ENCODE measurements around the gene RIPOR3.

The RIPOR3 gene

DNA sequence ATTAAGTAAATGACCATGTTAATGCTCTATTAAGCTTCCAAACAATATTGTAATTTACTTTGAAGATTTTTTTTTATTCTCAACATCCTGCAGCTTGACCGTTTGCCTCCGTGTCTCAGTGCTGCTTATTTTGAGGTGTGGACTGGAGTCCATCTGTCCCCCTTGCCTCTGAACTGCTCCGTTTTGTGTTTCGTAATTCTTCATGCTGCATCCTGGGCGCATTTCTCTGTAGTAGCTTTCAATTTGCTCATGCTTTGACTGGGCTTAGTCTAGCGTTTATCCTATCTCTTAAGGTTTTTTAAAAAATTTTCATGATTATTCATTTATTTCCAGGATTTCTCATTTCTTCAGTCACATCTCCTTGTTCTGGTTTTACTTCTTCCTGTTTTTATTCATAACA is 143.4 kb downstream of the RIPOR3 start:
- Histone ChIP-seq H3K4me1 (ENCODE audit: insufficient read depth, poor library complexity, severe bottlenecking) (peaks cover 28% of the 10 kb centered on the region), H3K4me3 (ENCODE audit: severe bottlenecking) (no peak overlapping the region), H3K27ac (ENCODE audit: poor library complexity, severe bottlenecking) (no peak overlapping the region), H3K36me3 (ENCODE audit: low read depth) (peaks cover 84% of the 10 kb centered on the region), H3K9me3 (ENCODE audit: severe bottlenecking) (no peaks in the 10 kb centered on the region), H3K27me3 (ENCODE audit: insufficient read depth, poor library complexity, severe bottlenecking) (no peaks in the 10 kb centered on the region)
- ATAC-seq (ENCODE audit: low read depth), result no peak
- DNase-seq (ENCODE audit: low spot score), result no peak
- TF ChIP-seq, protein P1, sequence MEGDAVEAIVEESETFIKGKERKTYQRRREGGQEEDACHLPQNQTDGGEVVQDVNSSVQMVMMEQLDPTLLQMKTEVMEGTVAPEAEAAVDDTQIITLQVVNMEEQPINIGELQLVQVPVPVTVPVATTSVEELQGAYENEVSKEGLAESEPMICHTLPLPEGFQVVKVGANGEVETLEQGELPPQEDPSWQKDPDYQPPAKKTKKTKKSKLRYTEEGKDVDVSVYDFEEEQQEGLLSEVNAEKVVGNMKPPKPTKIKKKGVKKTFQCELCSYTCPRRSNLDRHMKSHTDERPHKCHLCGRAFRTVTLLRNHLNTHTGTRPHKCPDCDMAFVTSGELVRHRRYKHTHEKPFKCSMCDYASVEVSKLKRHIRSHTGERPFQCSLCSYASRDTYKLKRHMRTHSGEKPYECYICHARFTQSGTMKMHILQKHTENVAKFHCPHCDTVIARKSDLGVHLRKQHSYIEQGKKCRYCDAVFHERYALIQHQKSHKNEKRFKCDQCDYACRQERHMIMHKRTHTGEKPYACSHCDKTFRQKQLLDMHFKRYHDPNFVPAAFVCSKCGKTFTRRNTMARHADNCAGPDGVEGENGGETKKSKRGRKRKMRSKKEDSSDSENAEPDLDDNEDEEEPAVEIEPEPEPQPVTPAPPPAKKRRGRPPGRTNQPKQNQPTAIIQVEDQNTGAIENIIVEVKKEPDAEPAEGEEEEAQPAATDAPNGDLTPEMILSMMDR (IDR thresholded peaks at IDR 0.05; ENCODE audit: poor library complexity, severe bottlenecking), result no peak

DNA sequence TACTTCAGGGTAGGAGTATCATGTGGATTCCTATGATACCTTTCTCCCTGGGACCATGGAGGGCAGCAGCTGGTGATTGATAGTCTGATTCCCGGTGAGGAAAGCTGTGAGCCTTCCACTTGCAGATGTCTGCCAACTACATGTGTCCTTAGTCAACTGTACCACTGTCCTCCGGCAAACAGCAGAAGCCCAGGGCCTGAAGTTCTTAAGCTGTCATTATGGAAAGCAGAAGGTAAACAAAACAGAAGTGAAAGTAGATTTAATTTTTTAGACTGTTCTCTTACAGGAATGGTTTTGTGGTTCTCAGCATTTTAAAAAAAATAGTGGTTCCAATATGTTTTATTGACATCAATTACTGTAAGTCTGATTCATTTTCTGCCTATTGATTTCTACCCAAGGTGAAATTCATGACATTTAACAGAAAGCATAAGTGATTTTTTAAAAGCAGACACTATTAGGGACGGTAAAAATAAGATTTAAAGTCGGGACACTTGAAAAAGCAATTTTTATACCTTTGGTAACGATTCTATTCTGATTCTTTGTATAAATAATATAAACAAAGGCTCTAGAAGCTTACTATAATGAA is 144.5 kb downstream of the RIPOR3 start:
- TF ChIP-seq, protein P1 (IDR thresholded peaks at IDR 0.05; ENCODE audit: poor library complexity, severe bottlenecking), result no peak
- Histone ChIP-seq H3K27ac (ENCODE audit: poor library complexity, severe bottlenecking) (peak overlapping the region; percentile 1), H3K4me1 (ENCODE audit: insufficient read depth, poor library complexity, severe bottlenecking) (peaks cover 36% of the 10 kb centered on the region), H3K36me3 (ENCODE audit: low read depth) (peaks cover 81% of the 10 kb centered on the region), H3K9me3 (ENCODE audit: severe bottlenecking) (no peaks in the 10 kb centered on the region), H3K27me3 (ENCODE audit: insufficient read depth, poor library complexity, severe bottlenecking) (no peaks in the 10 kb centered on the region), H3K4me3 (ENCODE audit: severe bottlenecking) (no peak overlapping the region)
- DNase-seq (ENCODE audit: low spot score) (no peak), ATAC-seq (ENCODE audit: low read depth) (peak; percentile 7; the same call in 1 of the 3 replicates)

DNA sequence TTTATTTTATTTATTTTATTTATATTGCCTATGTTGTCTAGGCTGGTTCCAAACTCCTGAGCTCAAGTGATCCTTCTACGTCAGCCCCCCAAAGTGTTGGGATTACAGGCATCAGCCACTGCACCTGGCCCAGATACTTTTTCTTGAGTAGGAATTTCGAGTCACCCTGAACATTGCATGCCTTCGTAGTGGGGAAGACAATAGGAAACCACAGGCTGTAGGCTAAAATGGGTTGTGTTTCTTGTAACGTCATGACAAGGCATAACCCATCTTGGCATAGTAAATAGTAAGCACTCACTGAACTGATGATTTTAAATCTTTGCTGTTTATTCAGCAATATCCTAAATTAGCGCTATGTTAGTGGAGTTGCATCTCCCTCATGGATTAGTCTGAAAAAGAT is 146.2 kb downstream of the RIPOR3 start:
- Histone ChIP-seq H3K9me3 (ENCODE audit: severe bottlenecking) (peaks cover under 1% of the 10 kb centered on the region), H3K27ac (ENCODE audit: poor library complexity, severe bottlenecking) (no peak overlapping the region), H3K4me3 (ENCODE audit: severe bottlenecking) (no peak overlapping the region), H3K36me3 (ENCODE audit: low read depth) (peaks cover 69% of the 10 kb centered on the region), H3K27me3 (ENCODE audit: insufficient read depth, poor library complexity, severe bottlenecking) (no peaks in the 10 kb centered on the region), H3K4me1 (ENCODE audit: insufficient read depth, poor library complexity, severe bottlenecking) (peaks cover 36% of the 10 kb centered on the region)
- TF ChIP-seq, protein P1 (IDR thresholded peaks at IDR 0.05; ENCODE audit: poor library complexity, severe bottlenecking), result no peak
- ATAC-seq (ENCODE audit: low read depth) (no peak), DNase-seq (ENCODE audit: low spot score) (no peak)

GRCh38 chr20:50543326-50543725 is 148.0 kb downstream of the RIPOR3 start:
- Histone ChIP-seq H3K4me3 (ENCODE audit: severe bottlenecking) (no peak overlapping the region), H3K4me1 (ENCODE audit: insufficient read depth, poor library complexity, severe bottlenecking) (peaks cover 41% of the 10 kb centered on the region)
- ATAC-seq (ENCODE audit: low read depth), result no peak

GRCh38 chr20:50541606-50542041 is 149.7 kb downstream of the RIPOR3 start:
- ATAC-seq (ENCODE audit: low read depth) (no peak), DNase-seq (ENCODE audit: low spot score) (no peak)
- H3K4me1 ChIP-seq (ENCODE audit: insufficient read depth, poor library complexity, severe bottlenecking), result peaks cover 43% of the 10 kb centered on the region

More at GRCh38 chr20:50543326-50543725, 148.0 kb downstream of the RIPOR3 start:
- no peaks in the 10 kb centered on the region for H3K27me3 ChIP-seq (ENCODE audit: insufficient read depth, poor library complexity, severe bottlenecking)
- DNase-seq (ENCODE audit: low spot score), result no peak
- H3K36me3 ChIP-seq (ENCODE audit: low read depth), result peaks cover 61% of the 10 kb centered on the region
- no peak overlapping the region for H3K27ac ChIP-seq (ENCODE audit: poor library complexity, severe bottlenecking)
- TF ChIP-seq, protein P1 (IDR thresholded peaks at IDR 0.05; ENCODE audit: poor library complexity, severe bottlenecking), result no peak
- peaks cover 2% of the 10 kb centered on the region for H3K9me3 ChIP-seq (ENCODE audit: severe bottlenecking)

More at GRCh38 chr20:50541606-50542041, 149.7 kb downstream of the RIPOR3 start:
- TF ChIP-seq, protein P1 (IDR thresholded peaks at IDR 0.05; ENCODE audit: poor library complexity, severe bottlenecking), result no peak
- H3K9me3 ChIP-seq (ENCODE audit: severe bottlenecking), result peaks cover 2% of the 10 kb centered on the region
- peak overlapping the region; percentile 76 for H3K27ac ChIP-seq (ENCODE audit: poor library complexity, severe bottlenecking)
- H3K27me3 ChIP-seq (ENCODE audit: insufficient read depth, poor library complexity, severe bottlenecking), result no peaks in the 10 kb centered on the region
- no peak overlapping the region for H3K4me3 ChIP-seq (ENCODE audit: severe bottlenecking)
- peaks cover 55% of the 10 kb centered on the region for H3K36me3 ChIP-seq (ENCODE audit: low read depth)
